GM18861 (cell line): Measurements from ENCODE around the gene LIAS.
"Not testable (repeated sequence)": the region's sequence is repeated elsewhere in the genome, so short reads cannot be mapped to it uniquely, and the experiment has no call there.

ENCODE experiments used
- ATAC-seq: cut with Tn5 transposase; IDR thresholded peaks from one replicate; pipeline ENCODE4 v1.9.1; 2021; ENCODE audit not compliant: unreplicated experiment

LIAS gene

DNA sequence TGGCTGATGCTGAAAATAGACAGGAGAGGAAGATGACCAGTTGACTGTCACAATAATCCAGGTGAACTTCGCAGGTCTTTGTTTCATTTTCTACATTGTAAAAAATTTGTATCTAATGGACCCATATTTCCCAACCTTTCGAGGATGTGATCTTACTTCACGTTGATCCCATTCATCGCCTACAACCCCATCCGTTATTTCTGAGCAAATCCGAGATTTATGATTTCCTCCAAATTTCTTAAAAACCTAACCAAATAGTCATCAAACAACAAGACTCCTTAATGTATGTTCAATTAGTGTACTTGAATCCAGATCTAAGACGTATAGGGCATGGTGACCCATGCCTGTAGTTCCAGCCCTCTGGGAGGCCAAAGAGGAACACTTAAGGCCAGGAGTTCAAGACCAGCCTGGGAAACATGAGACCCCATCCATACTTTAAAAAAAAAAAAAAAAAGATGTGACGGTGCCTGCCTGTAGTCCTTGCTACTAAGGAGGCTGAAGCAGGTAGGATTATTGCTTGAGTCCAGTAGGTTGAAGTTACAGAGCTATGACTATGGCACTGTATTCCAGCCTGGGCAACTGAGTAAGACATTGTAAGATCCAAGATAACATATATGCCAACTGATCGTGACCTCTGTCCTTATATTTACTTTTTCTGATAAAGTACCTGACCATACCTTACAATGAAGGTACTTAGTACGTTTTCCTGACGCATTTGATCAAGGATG is 5.8 kb upstream of the LIAS start:
- ATAC-seq, result no peak

DNA sequence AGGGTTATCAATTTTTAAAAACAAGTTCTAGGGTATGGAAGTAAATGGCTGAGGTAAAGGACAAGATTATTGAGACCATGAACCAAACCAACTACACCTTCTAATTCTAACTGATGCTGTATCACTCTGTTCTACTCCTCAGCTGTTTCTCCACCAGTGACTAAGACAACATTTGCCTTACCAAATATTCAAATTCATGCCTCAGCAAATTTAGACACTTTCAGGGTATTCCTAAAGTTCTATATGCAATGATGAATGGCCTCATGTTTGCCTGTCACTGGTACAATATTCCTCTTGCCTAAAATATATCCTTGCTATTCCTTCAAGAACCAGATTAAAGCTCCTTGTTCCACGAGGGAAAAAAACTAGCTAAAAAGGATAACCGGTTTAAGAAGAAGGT is 5.1 kb upstream of the LIAS start:
- no peak for ATAC-seq

DNA sequence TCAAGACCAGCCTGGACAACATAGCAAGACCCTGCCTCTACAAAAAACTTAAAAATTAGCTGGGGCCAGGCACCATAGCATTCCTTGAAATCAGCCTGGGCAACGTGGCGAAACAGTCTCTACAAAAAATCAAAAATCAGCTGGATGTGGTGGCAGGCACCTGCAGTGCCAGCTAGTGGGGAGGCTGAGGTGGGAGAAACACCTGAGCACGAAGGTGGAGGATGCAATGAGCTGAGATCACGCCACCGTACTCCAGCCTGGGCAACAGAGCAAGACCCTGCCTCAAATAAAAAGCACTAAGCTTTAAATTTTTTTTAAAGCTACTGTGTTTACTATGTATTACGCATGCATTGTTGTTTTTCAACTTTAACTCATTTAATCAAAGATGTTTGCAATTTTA is 3.4 kb upstream of the LIAS start:
- no peak for ATAC-seq

DNA sequence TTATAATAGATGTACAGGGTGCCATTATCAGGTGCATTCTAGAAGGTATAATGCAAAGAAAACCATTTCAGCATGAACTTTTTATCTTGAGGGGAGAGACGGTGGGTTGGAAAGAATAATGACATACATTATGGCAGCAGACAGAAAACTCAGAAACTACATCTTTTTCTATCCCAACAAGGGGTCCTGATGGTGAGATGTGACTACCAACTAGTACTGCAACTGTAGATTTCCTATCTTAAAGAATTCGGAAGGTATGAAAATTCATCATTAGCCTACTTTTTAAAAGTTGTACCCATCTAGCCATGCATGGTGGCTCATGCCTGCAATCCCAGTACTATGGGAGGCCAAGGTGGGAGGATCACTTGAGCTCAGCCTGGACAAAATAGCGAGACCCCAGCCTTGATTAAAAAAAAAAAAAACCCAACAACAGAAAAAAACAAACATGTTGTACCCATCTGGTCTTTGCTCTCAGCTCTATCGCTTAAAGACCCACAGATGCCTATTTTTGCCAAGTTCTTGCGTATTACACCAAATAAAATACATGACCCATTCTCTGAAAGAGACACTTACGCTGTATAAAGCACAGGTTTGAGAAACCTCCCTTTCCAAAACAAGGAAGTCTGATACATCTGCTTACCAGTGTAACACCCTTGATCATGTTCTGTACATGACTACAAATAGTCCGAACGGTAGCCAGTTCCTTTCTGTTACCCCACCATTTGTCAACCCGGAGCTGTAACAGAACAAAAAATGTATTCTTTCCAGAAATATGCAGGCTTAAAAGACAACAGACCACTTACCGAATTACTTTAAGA is 1.7 kb upstream of the LIAS start:
- ATAC-seq, result no peak

DNA sequence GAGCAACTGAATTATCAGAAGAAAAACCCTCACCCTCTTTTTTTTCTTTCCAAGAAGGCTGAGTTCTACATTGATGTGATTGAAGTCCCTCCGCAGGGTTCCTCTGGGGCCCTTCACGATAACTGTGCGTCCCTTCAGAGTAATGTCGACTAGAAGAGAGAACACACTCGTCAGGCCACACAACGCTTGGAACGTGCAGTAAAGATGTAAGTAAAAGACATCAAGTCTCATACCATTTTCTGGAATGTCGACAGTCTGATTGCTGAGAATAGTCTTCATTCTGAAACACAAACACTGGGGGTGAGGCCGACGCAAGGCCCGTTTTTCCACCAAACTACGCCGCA is 723 bp upstream of the LIAS start:
- not testable (repeated sequence) for ATAC-seq

DNA sequence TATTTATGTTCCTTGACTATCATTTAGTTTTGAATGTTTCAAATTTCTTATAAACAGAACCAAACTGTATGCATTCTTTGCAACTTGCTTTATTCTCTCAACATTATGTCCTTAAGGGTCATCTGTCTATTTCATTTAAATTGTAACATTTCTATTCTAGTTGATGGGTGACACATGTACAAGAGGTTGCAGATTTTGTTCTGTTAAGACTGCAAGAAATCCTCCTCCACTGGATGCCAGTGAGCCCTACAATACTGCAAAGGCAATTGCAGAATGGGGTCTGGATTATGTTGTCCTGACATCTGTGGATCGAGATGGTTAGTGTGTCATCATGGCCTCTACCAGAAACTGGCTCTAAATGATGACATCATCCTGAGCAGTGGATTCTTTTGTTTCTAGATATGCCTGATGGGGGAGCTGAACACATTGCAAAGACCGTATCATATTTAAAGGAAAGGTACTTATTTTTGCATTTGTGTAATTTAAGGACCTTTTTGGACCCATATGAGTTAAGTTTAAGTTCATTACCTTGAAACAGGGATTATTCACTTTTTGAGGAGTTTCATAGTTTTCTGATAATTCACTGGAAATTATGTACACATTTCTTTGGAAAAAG is 6.1 kb downstream of the LIAS start:
- no peak for ATAC-seq

DNA sequence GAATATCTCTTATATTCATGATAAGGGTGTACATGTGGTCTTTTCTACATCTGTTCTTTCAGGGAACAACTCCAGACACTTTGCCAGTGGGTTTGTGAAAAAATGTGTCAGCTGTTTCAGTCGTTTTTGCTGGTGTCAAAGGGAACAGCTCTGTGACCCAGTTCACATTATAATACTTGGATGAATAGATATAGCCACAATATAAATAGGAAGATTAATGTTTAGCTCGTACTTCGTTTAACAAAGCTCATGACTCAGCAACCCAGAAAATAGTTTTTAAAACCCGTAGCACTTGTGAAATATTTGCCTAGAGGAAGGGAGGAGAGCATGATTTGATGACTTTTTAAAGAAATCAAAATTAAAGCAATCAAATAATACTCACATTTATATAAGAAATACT is 7.9 kb downstream of the LIAS start:
- no peak for ATAC-seq

DNA sequence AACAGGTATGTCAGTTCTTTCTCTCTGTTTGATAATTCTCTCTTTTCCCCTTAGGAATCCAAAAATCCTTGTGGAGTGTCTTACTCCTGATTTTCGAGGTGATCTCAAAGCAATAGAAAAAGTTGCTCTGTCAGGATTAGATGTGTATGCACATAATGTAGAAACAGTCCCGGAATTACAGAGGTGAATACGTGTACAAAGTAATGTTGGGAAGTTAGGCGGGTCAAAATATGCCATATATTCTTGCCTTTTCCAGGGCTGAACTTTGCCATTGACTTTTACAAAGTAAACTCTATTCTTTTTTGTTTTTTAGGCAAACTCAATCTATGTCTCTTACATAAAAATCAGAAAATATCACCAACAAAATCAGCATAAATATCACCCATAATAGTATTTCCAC is 8.6 kb downstream of the LIAS start:
- no peak for ATAC-seq

DNA sequence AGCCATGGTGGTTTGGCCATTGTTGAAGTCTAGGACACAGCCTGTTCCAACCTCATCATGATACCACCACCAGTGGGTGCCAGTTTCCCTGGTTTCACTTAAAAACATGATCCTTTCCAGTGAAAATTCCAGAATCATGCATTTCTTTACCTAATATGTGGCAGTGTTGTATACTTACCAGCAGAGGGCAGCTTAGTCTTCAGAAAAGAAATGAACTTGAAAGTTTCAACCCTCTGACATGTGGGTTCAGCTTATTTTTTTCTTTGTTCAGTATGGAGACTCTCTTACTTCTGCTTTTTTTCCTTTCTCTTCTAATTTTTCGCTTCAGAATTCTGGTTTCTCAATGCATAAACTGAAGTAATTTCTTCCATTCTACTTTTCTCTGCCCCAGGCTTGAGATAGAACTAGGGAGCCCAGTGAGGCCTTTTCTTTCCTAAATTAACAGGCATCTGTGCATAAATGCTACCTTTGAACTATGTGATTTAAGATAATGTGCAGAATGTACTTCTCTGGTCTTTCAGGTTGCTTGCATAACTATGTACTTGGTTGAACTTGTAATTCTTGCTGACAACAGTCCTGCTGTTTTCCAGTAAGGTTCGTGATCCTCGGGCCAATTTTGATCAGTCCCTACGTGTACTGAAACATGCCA is 10.7 kb downstream of the LIAS start:
- ATAC-seq, result peak; percentile 81

DNA sequence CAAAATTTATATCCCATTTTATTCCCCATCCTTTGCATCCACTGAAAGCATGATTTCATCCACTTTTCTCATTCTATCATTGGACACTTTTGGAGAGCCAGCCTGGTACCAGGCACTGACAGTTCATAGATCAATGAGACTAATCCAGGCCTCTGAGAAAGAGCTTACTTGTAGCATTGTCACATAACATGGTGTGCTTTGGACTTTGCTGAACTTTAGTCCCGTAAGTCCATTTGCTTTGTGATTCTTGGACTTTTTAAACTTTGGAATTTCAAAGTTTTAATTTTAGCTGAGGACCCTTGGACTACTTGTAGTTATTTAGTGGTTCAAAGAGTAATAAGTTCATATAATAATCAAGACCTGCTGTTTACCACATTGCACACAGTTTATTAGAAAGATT is 11.5 kb downstream of the LIAS start:
- no peak for ATAC-seq

DNA sequence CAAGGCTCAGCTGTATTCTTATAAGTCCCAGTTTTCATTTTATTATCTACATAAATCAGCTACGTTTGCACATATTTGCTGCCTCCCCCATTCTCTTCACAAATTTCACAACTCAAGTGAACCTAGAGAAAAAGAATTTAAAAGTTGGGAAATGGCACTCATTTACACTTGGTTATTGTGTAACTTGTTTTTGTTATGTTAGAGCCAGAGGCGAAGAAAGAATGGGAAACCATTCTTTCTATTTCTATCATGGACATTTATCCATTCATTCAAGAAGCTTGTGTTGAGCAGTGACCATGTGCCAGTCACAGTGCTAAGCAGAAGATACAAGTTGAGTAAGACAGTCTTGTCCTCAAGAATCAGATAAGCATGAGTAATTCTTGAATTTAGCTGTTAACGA is 13.5 kb downstream of the LIAS start:
- ATAC-seq, result no peak

DNA sequence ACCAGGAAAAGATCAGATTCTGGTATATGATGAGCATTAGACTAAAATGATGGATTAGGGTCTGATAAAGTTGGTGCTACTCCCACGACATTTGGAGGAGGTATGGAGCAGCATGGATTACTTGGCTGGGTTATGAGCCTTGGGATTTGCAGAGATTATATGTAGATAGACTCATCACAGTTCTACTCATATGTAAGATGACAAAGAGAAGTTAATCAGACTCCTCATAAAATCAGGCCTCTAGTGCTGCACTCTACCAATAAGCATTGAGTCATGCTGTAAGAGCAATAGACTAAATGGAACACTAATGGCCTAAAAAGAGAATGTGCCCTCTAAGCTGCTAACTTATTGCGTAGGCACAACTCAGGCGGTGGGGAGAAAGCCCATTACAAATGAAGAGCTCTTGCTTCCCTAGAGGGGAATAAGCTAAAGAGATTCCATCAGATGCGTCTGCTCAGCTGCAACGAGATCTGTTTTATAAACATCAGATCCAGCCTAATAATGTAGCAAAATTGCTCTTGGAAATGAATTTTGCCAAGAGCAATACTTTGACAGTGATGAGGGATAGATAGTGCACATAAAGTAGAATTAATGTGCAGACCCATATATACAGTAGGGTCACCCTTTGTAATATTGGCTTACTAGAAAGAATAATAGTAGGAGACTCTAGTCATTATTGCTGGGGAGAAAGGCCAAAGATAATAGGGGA is 17.5 kb downstream of the LIAS start:
- no peak for ATAC-seq

DNA sequence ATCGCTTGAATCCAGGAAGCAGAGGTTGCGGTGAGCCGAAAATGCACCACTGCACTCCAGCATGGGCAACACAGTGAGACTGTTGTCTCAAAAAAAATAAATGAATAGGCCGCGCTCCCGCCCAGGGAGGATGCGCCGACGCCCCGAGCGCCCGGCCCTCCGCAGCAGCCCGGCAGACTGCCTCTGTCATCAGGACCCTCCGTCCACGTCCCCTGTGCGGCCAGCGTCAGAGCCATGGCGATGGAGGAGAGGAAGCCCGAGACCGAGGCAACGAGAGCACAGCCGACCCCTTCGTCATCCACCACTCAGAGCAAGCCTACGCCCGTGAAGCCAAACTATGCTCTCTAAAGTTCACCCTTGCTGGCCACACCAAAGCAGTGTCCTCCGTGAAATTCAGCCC is 21.4 kb downstream of the LIAS start:
- no peak for ATAC-seq

DNA sequence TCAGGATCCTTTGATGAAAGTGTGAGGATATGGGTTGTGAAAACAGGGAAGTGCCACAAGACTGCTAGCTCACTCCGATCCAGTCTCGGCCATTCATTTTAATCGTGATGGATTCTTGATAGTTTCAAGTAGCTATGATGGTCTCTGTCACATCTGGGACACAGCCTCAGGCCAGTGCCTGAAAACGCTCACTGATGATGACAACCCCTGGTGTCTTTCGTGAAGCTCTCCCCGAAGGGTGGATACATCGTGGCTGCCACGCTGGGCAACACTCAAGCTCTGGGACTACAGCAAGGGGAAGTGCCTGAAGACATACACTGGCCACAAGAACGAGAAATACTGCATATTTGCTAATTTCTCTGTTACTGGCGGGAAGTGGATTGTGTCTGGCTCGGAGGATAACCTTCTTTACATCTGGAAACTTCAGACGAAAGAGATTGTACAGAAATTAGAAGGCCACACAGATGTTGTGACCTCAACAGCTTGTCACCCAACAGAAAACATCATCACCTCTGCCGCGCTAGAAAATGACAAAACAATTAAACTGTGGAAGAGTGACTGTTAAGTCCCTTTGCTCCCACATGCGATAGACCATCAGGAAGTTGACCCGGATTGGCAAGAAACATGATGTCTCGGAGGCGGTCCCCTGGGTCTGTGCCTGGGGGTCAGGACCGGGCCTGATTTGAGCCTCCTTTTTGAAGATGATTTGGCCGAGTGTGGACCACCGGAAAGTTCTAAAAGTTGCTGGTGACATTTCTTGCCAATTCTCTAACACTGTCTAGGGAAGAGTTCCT is 22.2 kb downstream of the LIAS start:
- ATAC-seq, result no peak

DNA sequence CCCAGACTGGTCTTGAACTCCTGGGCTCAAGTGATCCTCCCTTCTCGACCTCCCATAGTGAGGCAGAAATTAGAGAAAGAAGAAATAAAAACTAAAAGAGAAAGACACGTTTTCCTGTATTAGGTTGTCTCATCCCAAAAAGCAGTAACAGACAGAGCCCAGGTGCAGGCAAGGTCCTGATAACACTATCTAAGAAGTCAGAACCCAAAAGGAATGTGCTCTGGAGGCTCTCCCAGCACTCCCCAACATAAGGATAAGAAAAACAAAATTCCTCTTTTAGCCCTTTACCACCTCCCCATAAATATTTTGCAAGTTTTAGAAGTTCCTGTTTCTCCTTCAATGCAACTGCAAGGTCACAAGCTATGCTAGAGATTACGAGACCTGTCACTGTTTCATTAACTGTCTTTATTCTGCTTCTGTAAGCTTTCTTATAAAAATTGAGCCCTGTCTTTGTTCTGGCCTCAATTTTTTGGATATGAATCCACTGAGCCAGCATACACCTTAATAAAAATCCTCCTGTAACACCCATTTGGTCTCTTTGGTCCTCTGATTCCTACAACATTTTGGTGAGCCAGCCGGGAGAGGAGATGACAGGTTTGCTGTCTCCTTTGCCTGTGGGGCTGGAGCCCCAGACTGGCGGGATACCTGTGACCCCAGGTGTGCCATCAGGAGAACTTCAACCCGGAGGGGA is 25.9 kb downstream of the LIAS start:
- no peak for ATAC-seq

DNA sequence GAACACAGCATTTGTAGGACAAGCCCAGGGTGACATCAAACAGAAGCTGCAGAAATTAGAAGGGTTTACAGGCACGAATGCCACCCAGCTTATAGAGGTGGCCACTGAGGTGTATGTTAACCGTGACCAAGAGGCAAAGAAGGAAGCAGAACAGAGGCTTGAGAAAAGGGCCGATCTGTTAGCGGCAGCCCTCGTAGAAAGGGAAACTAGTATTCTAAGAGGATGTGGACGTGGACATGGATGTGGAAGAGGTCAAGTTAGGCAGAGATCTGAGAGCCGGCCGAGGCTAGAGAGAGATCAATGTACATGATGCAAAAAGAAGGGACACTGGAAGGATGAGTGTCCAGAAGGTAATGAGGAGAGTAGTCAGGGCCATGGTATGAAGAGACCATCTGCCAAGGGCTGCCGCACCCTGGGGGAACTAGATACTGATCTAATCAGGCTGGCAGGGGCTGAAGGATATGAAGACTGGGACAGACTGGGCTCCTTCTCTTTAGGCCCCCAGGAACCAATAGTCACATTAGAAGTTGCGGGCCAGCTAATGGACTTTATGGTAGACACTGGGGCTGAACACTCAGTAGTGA is 27.5 kb downstream of the LIAS start:
- ATAC-seq, result no peak

DNA sequence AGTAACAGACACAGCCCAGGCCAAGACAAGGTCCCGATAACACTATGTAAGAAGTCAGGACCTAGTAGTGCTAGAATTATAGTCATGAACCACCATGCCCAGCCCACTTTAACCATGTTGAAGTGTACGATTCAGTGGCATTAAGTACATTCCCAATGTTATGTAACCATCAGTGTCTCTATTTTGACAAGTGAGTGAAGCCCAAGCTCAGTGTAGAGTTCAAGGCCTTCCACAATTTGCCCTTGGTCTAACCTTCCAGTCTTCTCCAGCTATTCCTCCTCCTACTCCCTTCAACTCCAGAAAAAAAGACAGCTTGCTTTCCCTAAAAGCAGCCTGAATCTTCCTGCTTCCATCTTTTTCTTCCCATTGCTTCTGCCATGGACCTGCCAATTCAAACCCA is 31.5 kb downstream of the LIAS start:
- ATAC-seq, result no peak

DNA sequence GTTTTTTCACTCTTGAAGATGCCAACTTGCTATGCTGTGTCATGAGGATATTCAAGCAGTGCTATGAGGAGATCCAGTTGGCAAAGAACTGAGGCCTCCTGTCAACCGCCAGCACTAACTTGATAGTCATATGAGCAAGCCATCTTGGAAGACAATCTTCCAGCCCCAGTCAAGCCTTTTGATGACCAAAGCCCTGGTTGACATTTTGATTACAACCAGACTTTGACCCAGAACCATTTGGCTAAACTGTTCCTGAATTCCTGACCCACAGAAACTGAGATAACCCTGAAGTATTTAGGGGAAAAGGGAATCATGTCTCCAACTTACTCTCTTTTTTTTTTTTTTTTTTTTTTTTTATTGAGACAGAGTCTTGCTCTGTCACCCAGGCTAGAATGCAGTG is 35.5 kb downstream of the LIAS start:
- no peak for ATAC-seq

DNA sequence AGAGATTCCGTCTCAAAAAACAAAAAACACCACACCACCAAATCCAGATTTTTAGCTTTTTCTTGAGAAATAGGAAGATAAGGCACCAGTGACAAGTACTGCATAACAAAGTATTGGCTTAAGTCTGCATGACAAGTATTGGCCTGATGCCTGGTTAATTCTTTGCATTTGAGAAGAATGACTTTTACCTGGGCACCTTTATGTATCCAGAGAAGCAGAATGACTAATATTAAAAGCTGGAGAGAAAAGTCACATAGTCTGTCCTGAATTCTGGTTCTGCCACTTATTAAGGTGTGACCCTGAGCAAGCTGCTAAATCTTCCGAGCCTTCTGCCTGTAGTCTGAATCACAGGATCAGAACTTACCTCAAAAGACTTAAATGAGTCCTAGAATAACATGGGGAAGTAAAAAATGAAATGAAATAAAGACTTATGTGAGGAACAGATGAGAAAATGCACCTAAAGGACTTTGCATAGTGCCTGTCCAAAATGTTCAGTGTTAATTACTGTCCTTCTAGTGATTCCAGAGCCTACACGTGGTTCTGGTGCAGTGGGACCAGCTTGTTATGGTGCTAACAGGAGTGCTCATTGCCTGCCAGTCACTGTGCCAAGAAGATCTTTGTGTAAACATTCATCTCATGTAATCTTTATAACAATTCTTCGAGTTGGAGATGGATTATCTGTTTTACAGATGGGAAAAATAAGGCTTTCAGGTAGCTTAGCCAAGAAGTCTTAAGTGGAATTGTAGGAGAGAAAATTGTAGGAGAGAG is 36.8 kb downstream of the LIAS start:
- no peak for ATAC-seq
